HG02884 (cell line): ENCODE results near the gene ASTE1.
"Not testable (repeated sequence)": the region's sequence is repeated elsewhere in the genome, so short reads cannot be mapped to it uniquely, and the experiment has no call there.

Experiments
- ATAC-seq: cut with Tn5 transposase; IDR thresholded peaks from one replicate; pipeline ENCODE4 v1.9.1; 2021; ENCODE audit warnings: mild to moderate bottlenecking, moderate library complexity; ENCODE audit not compliant: unreplicated experiment

ASTE1 gene

GRCh38 chr3:131026321-131027151, at the start of gene ASTE1, which contains the start of gene NEK11:
Gene ASTE1, minus strand, starts transcription at chr3:131026825. Its CDS starts 1,519 bp downstream, at chr3:131025306.
Gene NEK11, plus strand, starts transcription at chr3:131026877. Its CDS starts 2,832 bp downstream, at chr3:131029709.
- peak; percentile 98 for ATAC-seq

- ATAC-seq = no peak
Measured at GRCh38 chr3:131075632-131076328, 49.2 kb upstream of the ASTE1 start.

GRCh38 chr3:131072845-131073244, 46.2 kb upstream of the ASTE1 start:
- ATAC-seq = no peak

- ATAC-seq = no peak
Measured at GRCh38 chr3:131072099-131072559, 45.5 kb upstream of the ASTE1 start.

GRCh38 chr3:131067983-131068382, 41.4 kb upstream of the ASTE1 start:
- ATAC-seq = no peak

- ATAC-seq = no peak
Measured at GRCh38 chr3:131053043-131053859, 26.6 kb upstream of the ASTE1 start.

- ATAC-seq = no peak
Measured at GRCh38 chr3:131050001-131050400, 23.4 kb upstream of the ASTE1 start.

- ATAC-seq = no peak
Measured at GRCh38 chr3:131048030-131048429, 21.4 kb upstream of the ASTE1 start.

GRCh38 chr3:131047582-131047981, 21.0 kb upstream of the ASTE1 start:
- no peak for ATAC-seq

GRCh38 chr3:131042271-131042985, 15.8 kb upstream of the ASTE1 start:
- ATAC-seq = not testable (repeated sequence)

- ATAC-seq = no peak
Measured at GRCh38 chr3:131038326-131038725, 11.7 kb upstream of the ASTE1 start.

- no peak for ATAC-seq
Measured at GRCh38 chr3:131036986-131037385, 10.4 kb upstream of the ASTE1 start.

- no peak for ATAC-seq
Measured at GRCh38 chr3:131036200-131036816, 9.7 kb upstream of the ASTE1 start.

- ATAC-seq = no peak
Measured at GRCh38 chr3:131033480-131034080, 7.0 kb upstream of the ASTE1 start.

- no peak for ATAC-seq
Measured at GRCh38 chr3:131031660-131032059, 5.0 kb upstream of the ASTE1 start.

- no peak for ATAC-seq
Measured at GRCh38 chr3:131028844-131029243, 2.2 kb upstream of the ASTE1 start.

GRCh38 chr3:131025539-131025938, 1.1 kb downstream of the ASTE1 start:
- ATAC-seq = no peak

GRCh38 chr3:131020122-131020693, 6.4 kb downstream of the ASTE1 start:
- no peak for ATAC-seq

- ATAC-seq = no peak
Measured at GRCh38 chr3:131018970-131019369, 7.7 kb downstream of the ASTE1 start.
